ENCODE measurements around the gene KRTAP16-1.

DNA sequence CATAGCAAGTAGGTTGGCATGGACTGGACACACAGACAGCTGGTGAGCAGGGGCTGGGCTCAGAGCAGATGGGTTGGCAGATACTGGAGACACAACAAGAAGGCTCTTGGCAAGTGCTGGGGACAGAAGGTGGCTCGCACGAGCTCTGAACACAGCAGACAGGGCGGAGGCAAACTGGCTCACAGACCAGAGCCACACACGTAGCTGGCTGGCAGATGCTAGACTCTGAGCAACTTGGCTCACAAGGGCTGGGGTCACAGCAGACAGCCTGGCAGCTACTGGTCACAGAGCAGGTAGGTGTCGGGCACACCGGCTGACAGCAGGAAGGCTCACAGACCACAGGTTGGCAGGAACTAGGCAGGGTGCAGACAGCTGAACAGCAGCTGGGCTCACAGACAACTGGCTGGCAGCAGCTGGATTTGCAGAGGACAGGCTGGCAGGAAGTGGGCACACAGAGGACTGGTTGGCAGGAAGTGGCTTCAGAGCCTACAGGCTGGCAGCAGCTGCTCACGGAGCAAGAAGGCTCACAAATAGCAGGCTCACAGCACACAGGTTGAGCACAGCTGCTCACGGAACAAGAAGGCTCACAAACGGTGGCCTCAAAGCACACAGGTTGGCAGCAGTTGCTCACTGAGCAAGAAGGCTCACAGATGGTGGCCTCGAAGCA is 725 bp downstream of the KRTAP16-1 start:
- TF ChIP-seq SIN3A (IDR thresholded peaks at IDR 0.05; ENCODE audit: borderline replicate concordance, insufficient read depth, low read length) (no peak), POLR2AphosphoS5 (IDR thresholded peaks at IDR 0.05; ENCODE audit: low read depth, low read length) (no peak), TAF1 (IDR thresholded peaks at IDR 0.05; ENCODE audit: borderline replicate concordance, insufficient read depth, low read length) (no peak), FOXP2 (optimal IDR thresholded peaks at IDR 0.05; ENCODE audit: borderline replicate concordance, extremely low read depth, extremely low read length, insufficient read depth) (no peak)
- TF ChIP-seq, protein P1, sequence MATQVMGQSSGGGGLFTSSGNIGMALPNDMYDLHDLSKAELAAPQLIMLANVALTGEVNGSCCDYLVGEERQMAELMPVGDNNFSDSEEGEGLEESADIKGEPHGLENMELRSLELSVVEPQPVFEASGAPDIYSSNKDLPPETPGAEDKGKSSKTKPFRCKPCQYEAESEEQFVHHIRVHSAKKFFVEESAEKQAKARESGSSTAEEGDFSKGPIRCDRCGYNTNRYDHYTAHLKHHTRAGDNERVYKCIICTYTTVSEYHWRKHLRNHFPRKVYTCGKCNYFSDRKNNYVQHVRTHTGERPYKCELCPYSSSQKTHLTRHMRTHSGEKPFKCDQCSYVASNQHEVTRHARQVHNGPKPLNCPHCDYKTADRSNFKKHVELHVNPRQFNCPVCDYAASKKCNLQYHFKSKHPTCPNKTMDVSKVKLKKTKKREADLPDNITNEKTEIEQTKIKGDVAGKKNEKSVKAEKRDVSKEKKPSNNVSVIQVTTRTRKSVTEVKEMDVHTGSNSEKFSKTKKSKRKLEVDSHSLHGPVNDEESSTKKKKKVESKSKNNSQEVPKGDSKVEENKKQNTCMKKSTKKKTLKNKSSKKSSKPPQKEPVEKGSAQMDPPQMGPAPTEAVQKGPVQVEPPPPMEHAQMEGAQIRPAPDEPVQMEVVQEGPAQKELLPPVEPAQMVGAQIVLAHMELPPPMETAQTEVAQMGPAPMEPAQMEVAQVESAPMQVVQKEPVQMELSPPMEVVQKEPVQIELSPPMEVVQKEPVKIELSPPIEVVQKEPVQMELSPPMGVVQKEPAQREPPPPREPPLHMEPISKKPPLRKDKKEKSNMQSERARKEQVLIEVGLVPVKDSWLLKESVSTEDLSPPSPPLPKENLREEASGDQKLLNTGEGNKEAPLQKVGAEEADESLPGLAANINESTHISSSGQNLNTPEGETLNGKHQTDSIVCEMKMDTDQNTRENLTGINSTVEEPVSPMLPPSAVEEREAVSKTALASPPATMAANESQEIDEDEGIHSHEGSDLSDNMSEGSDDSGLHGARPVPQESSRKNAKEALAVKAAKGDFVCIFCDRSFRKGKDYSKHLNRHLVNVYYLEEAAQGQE (IDR thresholded peaks at IDR 0.05; ENCODE audit: insufficient read depth in 1 of 2, low read depth in 2 of 2, low read length in 2 of 2), result no peak

Measured in PFSK-1 (cell line).